Stimulated activated naive CD4-positive, alpha-beta T cell treated with Interleukin-2 at 50 U/mL for 16 hours (primary cell): Measurements from ENCODE around the gene PREX1.

ENCODE experiments used
- DNase-seq: peaks from one replicate; lab custom pipeline; 2025; lab: John Stamatoyannopoulos, UW

Gene PREX1

DNA sequence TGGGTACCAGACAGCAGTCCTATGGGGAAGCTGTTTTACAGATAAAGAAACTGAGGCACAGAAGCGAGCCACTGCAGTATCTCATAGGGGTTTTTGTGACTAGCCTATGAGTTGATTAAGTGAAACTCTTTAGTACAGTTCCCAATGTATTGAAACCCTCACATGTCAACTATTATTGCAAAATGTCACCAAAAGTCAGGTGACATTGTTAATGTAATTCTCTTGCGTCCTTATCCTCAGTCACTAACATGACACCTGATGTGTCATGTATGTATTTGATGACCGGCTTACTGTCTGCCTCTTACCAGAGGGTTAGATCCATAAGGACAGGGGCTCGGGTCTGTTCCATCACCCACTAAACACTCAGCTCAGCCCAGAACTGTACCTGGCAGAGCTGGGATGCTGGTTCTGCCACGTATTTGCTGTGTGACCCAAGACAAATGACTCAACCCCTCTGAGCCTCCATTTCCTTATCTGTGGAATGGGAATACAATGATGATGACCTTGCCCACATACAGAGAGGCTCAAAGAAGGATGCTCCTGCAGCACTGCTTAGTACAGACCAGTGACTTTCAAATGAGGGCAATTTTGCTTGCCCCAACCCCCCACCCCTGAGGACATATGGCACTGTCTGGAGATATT is 32.9 kb downstream of the PREX1 start:
- DNase-seq = no peak

DNA sequence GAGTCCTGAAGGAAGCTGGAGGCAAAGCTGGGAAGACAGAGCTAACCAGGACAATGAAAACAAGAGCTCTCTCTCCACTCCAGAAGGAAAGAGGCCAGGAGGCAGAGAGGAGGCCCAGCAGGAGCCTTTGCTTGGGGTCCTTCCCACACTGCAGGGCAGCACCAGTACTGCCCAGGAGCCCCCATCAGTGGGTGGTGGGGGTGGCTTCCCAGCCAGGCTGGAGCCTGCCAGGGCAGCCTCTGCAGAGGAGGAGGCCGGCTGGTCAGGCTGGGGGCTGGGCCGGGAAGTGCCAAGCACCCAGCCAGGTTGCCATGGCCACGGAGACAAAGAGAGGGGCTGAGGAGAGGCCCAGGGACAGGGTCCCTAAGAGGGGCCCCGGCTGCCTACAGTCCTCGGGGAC is 33.4 kb downstream of the PREX1 start:
- no peak for DNase-seq

GRCh38 chr20:48793776-48794175 is 34.0 kb downstream of the PREX1 start:
- DNase-seq = no peak

DNA sequence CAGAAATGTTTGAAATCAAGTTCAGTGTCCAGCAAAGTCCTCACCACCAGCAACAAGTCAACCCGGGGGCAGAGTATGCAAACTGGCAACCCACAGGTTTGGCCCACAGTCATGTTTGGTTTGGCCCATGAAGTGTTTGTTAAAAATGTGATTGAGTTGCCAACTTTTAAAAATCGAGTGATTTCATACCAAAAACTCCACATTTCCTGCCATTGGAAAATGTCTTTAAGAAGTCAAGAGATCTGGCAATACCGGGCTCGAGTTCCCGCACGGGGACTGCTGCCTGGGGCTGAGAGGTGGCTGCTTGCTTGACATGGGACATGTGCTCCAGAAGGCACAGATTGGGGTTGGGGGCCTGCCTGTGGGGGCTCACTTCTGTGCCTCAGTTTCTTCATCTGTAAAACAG is 36.1 kb downstream of the PREX1 start:
- no peak for DNase-seq

GRCh38 chr20:48791014-48791413 is 36.8 kb downstream of the PREX1 start:
- DNase-seq = no peak

DNA sequence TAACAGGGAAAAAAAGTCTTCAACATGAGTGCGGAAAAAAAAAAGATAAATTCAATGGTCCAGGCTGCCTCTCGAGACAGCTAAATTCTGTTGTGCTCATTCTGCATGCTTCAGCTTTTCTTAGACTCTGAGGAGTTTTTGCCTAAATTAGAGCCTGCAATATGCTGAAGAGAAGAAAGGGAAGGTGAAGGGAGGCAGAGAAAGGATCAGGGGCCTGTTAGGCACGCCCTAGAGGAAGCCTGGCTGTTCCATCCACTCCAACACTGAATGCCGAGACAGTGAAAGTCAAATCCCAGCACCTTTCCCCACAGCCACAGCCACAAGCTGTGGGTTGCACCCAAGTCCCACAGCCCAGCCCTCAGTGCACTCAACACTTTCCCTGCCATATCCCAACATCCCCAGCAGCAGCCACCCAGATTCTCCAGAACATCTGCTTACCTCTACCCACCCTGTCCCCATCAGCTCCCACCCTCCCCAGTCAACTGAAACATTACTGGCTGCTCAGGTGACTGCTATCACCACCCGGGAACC is 37.3 kb downstream of the PREX1 start:
- no peak for DNase-seq

DNA sequence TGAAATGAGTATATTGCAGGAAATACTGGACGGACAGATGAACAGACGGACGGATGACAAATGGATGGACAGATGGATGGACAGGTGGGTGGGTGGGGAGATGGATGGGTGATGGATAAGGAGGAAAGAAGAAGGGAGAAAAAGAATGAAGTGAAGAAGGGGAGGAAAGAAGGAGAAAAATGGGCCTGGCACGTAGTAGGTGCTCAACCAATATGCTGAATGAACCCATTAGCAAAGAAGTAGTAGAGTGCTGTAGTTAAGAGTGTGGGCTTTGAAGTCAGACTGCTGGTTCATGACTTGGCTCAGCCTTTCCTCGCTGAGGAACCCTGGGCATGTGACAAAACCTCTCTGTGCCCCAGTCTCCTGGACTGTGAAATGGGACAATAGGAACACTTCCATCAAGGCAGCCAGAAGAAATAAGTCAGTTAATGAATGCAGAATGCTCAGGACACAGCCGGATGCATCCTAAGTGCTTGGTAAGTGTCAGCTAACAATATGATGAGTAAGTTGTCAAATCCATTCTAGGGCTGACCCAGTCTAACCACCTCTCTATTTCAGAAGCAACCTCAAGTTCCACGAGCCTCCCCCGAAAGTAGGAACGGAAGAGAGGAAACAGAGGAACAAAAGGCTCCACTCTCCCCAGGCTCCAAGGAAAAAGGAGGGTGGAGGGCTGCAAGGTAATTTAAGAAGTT is 37.9 kb downstream of the PREX1 start:
- DNase-seq = no peak

DNA sequence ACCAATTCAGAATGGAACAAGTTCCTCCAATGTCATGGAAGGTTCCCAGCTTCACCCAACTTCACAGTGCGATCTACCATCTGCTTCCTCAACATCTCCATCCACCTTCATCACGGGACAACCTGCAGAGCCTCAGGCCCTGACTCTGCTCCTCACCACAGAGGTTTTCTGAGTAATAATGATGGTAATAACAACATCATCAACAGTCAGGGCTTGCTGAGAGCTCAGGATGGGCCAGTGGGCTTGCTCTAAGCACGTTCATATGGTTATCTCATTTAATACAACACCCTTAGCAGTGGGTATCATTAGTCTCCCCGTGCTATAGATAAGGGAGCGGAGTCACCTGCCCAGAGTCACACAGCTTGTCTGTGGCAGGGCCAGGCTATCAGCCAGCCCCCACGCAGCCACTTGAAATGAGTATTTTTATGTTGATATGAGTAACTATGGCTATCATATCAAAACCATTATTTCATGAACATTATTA is 38.6 kb downstream of the PREX1 start:
- peak; percentile 51 for DNase-seq

DNA sequence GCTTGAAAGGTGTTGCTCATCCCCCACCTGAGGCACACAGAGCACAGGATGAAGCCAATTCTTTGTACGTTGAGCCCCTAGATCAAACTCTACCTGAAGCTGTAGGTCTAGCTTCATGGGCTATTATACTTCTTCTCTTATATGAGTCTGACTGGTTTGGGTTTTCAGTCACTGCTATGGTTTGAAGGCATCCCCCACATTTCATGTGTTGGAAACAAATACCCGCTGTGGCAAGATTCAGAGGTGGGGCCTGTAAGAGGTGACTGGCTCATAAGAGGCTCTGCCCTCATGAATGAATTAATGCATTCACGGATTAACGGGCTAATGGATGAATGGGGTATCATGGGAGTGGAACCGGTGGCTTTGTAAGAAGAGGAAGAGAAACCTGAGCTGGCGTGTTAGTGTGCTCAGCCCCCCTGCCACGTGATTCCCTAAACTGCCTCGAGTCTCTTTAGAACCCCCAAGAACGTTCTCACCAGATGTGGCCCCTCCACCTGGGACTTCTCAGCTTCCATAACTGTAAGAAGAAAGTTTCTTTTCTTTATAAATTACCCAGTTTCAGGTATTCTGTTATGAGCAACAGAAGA is 39.2 kb downstream of the PREX1 start:
- DNase-seq = no peak

- no peak for DNase-seq
Measured at GRCh38 chr20:48787861-48788375, 39.9 kb downstream of the PREX1 start.

DNA sequence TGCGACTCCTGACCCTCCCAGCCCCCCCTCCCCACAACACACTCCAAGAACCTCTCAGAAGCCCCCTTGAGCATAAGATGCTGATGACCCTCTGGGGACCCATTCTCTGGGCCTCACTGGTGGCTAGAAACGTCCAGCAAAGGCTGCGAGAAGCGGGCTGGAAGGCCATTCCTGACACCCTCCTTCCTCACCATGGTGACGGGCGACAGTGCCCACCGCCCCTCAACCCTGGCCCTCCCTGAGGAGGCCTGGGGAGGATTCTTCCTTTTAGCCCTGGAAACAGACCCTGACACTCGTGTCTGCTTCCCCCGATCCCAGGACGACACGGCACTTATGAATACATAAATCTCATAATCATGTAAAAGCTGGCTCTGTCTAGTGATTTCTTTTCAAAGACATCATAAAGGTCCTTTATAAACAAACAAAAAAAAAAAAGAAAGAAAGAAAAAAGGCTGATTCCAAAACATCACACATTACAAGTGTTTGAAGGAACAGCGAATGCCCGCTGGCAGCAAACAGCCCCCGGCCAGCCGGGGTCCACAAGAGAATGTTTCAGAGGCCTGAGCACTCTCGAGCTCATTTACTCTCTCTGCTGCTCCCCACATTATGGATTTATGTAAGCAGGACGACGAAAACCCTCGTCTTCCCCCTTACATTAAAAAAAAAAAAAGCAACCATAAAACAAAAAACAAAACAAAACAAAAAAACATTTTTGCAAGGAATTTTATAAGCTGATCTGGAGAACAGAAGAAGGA is 40.7 kb downstream of the PREX1 start:
- DNase-seq = no peak

GRCh38 chr20:48785801-48786200 is 42.0 kb downstream of the PREX1 start:
- no peak for DNase-seq

GRCh38 chr20:48785256-48785655 is 42.5 kb downstream of the PREX1 start:
- DNase-seq = no peak

DNA sequence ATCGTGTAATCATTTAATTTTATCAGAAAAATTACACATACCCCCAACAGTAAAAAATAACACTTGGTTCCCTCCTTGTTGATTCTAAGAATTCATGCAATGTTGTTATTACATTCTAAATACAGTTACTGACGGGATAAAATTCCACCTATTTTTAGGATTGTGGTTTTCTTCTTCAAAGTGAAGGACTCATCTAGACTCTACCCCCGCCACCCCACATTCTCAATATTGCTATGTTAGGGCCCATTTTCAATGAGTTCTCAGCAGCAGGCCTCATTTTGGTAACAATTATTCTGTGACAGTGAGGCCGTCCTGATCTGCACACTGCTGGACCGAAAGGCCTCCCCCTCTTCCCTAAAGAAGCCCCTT is 43.5 kb downstream of the PREX1 start:
- peak; percentile 29 for DNase-seq

- peak; percentile 31 for DNase-seq
Measured at GRCh38 chr20:48783533-48784272, 44.1 kb downstream of the PREX1 start.

- no peak for DNase-seq
Measured at GRCh38 chr20:48782901-48783308, 44.9 kb downstream of the PREX1 start.

- DNase-seq = no peak
Measured at GRCh38 chr20:48782053-48782452, 45.7 kb downstream of the PREX1 start.

- no peak for DNase-seq
Measured at GRCh38 chr20:48781634-48782033, 46.2 kb downstream of the PREX1 start.

GRCh38 chr20:48779435-48779834 is 48.4 kb downstream of the PREX1 start:
- no peak for DNase-seq

GRCh38 chr20:48777821-48778220 is 50.0 kb downstream of the PREX1 start:
- DNase-seq = no peak

GRCh38 chr20:48777005-48777404 is 50.8 kb downstream of the PREX1 start:
- no peak for DNase-seq

- DNase-seq = no peak
Measured at GRCh38 chr20:48776306-48776705, 51.5 kb downstream of the PREX1 start.
